Peyer's patch (tissue), 4 donors: ENCODE measurements around the gene TMEM235.

Experiments
- POLR2A ChIP-seq, 2 donors: fragments of 450-650 bp; IDR thresholded peaks; one replicate each; pipeline ENCODE4 v1.5.1; 2017; ENCODE audit warnings: antibody characterized with exemption in 2 of 2, mild to moderate bottlenecking in 2 of 2, moderate library complexity in 2 of 2
- TF ChIP-seq, protein P1 (sequence below), 6 experiments: fragments of 450-650 bp in 4 of 6; fragments of 200-600 bp in 2 of 6; sonication (generic) in 1 of 6; IDR thresholded peaks; one replicate each; pipeline ENCODE4 v1.5.1; 2017 to 2019; ENCODE audit warnings: antibody characterized with exemption in 6 of 6, mild to moderate bottlenecking in 3 of 6, moderate library complexity in 1 of 6

DNA sequence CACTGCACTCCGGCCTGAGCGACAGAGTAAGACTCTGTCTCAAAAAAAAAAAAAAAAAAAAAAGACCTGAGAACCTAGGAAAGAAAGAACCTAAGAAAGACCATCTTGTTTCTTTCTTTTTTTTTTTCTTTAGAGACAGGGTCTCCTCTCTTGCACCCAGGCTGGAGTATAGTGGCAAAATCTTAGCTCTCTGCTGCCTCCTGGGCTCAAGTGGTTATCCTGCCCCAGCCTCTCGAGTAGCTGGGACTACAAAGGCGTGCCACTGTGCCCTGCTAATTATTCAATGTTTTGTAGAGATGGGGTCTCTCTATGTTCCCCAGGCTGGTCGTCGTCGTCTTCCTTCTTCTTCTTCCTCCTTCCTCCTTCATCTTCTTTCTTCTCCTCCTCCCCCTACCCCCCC lies 25.1 kb upstream of the TMEM235 start:
- TF ChIP-seq, protein P1, sequence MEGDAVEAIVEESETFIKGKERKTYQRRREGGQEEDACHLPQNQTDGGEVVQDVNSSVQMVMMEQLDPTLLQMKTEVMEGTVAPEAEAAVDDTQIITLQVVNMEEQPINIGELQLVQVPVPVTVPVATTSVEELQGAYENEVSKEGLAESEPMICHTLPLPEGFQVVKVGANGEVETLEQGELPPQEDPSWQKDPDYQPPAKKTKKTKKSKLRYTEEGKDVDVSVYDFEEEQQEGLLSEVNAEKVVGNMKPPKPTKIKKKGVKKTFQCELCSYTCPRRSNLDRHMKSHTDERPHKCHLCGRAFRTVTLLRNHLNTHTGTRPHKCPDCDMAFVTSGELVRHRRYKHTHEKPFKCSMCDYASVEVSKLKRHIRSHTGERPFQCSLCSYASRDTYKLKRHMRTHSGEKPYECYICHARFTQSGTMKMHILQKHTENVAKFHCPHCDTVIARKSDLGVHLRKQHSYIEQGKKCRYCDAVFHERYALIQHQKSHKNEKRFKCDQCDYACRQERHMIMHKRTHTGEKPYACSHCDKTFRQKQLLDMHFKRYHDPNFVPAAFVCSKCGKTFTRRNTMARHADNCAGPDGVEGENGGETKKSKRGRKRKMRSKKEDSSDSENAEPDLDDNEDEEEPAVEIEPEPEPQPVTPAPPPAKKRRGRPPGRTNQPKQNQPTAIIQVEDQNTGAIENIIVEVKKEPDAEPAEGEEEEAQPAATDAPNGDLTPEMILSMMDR (IDR thresholded peaks at IDR 0.05), result no peak
- no peak for TF ChIP-seq POLR2A (IDR thresholded peaks at IDR 0.05)
